G401 (cell line): Measurements from ENCODE around the gene RAB30. TPM values are rescaled to one million over a fixed set of nuclear protein-coding genes. Genes with fewer than 3 reads are reported as not detected.
"Not testable (repeated sequence)": the region's sequence is repeated elsewhere in the genome, so short reads cannot be mapped to it uniquely, and the experiment has no call there.

Experiments
- DNase-seq: peaks from one replicate; pipeline ENCODE4 v3.0.0-alpha.2; 2015; ENCODE audit warnings: low spot score
- in situ Hi-C: cut with HindIII; loops from 2 replicates; pipeline ENCODE4 v1.10.0; 2016; ENCODE audit warnings: low sequenced_read_pairs, mixed read lengths
- total RNA-seq: library from RNA; depleted of rRNA; stranded (reverse); fragments of >200 nt; shearing (Covaris generic); gene quantifications from 2 replicates; pipeline ENCODE4 v1.2.3, GENCODE V29; 2014

The RAB30 gene
- total RNA-seq, 1 experiment from 2014 or later, result 3.7 TPM

DNA sequence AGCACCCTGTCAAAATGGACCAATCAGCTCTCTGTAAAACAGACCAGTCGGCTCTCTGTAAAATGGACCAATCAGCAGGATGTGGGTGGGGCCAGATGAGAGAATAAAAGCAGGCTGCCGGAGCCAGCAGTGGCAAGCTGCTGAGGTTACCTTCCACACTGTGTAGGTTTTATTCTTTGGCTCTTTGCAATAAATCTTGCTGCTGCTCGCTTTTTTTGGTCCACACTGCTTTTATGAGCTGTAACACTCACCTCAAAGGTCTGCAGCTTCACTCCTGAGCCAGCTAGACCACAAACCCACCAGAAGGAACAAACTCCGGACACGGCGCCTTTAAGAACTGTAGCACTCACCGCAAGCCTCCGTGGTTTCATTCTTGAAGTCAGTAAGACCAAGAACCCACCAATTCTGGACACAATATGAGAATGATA is 100.2 kb downstream of the RAB30 start:
- in situ Hi-C loops, result not testable (repeated sequence)

DNA sequence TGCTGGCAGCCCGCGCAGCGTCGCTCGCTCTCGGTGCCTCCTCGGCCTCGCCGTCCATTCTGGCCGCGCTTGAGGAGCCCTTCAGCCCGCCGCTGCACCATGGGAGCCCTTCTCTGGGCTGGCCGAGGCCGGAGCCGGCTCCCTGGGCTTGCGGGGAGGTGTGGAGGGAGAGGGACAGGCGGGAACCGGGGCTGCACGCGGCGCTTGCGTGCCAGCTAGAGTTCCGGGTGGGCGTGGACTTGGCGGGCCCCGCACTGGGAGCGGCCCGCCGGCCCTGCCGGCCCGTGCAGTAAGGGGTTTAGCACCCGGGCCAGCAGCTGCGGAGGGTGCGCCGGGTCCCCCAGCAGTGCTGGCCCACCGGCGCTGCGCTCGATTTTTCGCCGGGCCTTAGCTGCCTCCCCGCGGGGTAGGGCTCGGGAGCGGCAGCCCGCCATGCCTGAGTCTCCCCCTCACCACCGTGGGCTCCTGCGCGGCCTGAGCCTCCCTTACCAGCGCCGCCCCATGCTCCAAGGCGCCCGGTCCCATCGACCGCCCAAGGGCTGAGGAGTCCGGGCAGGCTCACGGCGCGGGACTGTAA is 101.1 kb downstream of the RAB30 start:
- DNase-seq, in situ Hi-C loops: not testable (repeated sequence)

More for the DNA sequence above, 100.2 kb downstream of the RAB30 start:
- not testable (repeated sequence) for DNase-seq

DNA sequence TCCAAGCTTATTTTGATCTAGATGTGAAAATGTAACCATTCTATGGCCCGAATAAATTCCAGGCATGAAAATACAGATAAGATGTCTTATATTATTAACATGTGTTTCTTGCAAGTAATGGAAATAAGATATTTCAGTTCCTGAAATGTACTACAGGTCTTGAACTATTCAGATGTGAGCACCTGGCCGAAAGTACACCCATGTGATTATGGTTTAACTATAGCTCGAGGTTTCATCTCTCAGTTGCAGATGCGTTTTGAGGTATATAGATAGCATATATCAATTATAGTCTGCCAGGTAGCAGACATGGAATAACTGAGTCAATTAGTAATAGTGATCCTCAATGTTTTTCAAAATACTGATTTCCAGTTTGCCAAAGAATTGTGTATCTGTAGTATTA is 101.9 kb downstream of the RAB30 start:
- in situ Hi-C loops, result no loop called here
- no peak for DNase-seq

DNA sequence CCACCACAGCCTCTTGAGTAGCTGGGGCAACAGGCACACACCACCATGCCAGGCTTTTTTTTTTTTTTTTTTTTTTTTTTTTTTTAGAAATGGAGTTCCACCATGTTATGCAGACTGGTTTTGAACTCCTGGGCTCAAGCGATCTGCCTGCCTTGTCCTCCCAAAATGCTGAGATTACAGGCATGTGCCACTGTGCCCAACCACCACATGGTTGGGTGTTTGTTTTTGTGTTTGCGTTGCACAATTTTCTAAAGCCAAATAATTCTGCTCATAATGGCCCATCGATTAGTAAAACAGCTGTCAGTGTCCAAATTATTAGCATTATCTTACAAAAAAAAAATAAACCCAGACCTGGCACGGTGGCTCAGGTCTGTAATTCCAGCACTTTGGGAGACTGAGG is 104.3 kb downstream of the RAB30 start:
- in situ Hi-C loops, result no loop called here
- no peak for DNase-seq

DNA sequence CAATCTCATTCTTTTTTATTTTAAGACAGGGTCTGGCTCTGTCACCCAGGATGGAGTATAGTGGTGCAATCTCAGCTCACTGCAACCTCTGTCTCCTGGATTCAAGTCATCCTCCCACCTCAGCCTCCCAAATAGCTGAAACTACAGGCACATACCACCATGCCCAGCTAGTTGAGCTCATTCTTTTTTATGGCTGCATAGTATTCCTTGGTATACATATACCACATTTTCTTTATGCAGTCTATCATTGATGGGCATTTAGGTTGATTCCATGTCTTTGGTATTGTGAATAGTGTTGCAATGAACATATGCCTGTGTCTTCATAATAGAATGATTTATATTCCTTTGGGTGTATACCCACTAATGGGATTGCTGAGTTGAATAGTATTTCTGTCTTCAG is 109.7 kb downstream of the RAB30 start:
- DNase-seq, in situ Hi-C loops: not testable (repeated sequence)

DNA sequence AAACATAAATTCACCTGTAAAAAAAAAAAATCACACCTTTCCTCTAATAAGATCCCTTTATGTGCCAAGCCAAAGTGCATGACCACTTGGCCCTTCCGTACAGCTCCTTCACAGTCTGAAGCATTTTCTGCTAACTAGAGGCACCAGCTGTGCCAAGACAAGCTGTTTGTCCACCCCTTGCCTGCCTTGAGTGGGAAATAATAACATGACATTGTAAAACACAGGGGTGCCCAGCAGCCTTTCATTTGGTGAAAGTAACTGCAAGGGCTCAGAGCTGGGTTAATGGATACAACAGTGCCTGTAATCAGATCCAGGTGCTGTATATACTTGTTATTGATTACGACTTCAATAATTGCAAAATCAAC is 110.9 kb downstream of the RAB30 start:
- in situ Hi-C loops, result no loop called here
- no peak for DNase-seq

DNA sequence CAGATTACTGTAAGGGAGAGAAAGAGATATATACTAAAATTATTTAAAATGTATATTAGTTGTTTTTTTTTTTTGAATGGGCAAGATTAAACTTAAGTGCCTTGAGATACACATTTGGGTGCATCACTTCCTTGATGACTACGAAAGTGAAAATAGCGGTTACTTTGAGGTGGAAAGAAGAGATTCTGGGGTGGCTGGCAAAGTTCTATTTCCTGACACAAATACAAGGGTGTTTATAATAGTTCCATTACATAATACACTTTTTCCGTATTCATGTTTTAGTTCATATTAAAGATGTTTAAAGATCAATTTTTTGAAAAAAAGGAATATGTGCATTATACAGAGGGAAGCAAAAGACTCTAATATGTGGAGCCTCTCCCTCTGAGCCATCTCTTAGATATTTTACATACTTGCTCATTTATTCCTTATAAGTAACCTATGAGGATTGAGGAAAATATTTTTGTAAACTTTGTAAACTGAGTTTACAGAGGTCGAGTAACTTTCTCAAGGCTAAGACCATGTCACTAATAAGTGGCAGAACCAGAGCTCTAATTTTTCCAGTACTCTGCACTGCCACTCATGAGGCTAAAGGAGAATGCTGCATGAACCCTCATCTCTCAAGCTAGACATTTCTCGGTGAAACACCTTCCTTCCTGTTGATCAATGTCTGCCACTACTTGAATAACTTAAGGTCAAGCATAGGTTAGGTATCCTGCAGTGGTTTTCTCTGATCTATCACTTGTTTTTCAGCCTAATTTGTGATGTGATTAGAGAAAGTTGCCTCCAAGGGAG is 111.5 kb downstream of the RAB30 start:
- in situ Hi-C loops, result no loop called here
- no peak for DNase-seq

DNA sequence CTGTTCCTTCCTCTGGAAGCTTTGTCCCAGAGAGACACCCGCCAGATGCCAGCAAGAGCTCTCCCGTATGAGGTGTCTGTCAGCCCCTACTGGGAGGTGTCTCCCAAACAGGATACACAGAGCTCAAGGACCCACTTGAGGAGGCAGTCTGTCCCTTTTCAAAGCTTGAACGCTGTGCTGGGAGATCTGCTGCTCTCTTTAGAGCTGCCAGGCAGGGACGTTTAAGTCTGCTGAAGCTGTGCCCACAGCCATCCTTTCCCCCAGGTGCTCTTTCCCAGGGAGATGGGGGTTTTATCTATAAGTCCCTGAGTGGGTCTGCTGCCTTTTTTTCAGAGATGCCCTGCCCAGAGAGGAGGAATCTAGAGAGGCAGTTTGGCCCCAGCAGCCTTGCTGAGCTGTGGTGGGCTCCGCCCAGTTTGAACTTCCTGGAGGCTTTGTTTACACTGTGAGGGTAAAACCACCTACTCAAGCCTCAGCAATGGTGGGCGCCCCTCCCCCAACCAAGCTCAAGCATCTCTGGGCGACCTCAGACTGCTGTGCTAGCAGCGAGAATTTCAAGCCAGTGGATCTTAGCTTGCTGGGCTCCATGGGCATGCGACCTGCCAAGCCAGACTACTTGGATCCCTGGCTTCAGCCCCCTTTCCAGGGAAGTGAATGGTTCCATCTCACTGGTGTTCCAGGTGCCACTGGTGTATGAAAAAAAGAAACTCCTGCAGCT is 115.8 kb downstream of the RAB30 start:
- in situ Hi-C loops, DNase-seq: not testable (repeated sequence)

DNA sequence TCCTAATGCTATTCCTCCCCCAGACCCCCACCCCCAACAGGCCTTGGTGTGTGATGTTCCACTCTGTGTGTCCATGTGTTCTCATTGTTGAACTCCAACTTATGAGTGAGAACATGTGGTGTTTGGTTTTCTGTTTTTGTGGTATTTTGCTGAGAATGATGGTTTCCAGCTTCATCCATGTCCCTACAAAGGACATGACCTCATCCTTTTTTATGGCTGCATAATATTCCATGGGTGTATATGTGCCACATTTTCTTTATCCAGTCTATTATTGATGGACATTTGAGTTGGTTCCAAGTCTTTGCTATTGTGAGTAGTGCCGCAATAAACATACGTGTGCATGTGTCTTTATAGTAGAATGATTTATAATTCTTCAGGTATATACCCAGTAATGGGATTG is 121.2 kb downstream of the RAB30 start:
- DNase-seq, in situ Hi-C loops: not testable (repeated sequence)

DNA sequence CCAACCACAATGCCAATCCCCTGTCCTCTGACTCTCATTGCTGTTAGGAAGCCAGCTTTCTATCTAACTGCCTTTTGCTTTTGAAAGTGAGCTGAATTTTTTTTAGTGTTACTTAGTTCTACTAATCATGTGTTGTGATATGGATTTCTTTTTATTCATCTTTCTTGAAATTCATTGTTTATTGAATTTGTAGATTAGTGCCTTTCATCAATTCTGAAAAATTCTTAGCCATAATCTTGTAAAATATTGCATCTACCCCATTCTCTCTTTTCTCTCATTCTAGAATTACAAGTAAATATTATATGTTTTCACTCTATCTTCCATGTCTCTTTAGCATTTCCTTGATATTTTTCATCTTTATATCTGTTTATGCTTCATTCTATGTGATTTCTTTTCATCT is 122.3 kb downstream of the RAB30 start:
- in situ Hi-C loops, result no loop called here
- DNase-seq, result no peak

DNA sequence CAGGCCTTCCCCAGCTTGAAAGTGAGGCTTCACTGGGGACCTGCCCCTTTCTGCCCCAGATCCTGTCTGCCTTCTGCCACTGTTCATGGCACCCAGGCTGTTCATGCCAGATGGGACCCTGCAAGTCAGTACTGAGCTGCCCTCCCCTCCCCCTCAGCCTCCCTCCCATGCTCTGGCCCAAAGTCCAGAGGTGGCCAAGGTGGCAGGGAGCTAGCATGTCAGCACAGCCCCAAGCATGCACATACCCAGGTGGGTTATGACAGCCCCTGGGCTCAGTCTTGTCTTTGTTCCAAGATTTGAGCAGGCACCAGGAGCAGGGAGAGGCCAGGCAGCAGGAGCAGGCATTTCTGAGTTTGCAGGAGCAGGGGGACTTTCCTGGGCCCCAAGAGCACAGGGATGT is 126.0 kb downstream of the RAB30 start:
- in situ Hi-C loops, result no loop called here

DNA sequence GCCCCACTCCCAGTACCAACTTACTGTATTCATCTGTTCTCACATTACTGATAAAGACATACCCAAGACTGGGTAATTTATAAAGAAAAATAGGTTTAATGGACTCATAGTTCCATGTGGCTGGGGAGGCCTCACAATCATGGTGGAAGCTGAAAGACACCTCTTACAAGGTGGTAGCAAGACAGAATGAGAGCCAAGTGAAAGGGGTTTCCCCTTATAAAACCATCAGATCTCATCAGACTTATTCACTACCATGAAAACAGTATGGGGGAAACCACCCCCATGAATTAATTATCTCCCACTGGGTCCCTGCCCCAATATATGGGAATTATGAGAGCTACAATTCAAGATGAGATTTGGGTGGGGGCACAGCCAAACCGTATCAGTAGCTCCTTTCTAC is 126.7 kb downstream of the RAB30 start:
- in situ Hi-C loops, DNase-seq: not testable (repeated sequence)

More for the DNA sequence above, 126.0 kb downstream of the RAB30 start:
- DNase-seq, result no peak

DNA sequence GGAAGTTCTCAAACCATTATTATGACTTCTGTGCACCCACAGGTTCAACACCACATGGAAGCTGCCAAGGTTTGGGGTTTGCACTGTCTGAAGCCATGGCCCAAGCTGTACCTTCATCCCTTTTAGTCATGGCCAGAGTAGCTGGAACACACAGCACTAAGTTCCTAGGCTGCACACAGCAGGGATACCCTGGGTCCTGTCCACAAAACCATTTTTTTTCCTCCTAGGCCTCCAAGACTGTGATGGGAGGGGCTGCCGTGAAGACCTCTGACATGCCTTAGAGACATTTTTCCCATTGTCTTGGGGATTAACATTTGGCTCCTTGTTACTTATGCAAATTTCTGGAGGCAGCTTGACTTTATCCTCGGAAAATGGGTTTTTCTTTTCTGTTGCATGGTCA is 127.5 kb downstream of the RAB30 start:
- no peak for DNase-seq
- in situ Hi-C loops, result no loop called here

DNA sequence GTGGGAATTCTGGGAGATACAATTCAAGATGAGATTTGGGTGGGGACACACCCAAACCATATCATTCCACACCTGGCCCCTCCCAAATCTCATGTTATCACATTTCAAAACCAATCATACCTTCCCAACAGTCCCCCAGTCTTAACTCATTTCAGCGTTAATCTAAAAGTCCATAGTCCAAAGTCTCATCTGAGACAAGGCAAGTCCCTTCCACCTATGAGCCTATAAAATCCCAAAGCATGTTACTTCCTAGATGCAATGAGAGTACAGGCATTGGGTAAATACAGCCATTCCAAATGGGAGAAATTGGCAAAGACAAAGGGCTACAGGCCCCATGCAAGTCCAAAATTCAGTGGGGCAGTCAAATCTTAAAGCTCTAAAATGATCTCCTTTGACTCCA is 128.3 kb downstream of the RAB30 start:
- DNase-seq, in situ Hi-C loops: not testable (repeated sequence)

DNA sequence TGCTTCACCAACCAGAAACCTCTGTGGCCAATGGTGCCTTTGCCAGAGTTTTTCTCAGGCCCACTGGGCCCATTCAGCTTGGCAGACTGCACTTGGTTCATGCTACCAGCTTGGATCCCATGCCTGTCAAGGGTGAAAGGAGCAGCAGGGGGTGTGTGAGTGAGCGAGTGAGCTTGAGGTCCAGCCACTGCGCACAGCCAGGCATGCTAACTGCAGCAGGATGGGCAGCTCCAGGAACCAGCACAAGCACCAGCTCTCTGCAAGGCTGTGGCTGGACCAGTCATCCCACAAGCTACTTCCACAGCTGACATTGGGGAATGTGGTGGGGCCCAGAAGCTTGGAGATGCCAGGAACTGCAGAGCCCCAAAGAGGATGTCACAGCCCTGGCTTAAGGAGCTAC is 129.3 kb downstream of the RAB30 start:
- in situ Hi-C loops, result no loop called here
- DNase-seq, result no peak

DNA sequence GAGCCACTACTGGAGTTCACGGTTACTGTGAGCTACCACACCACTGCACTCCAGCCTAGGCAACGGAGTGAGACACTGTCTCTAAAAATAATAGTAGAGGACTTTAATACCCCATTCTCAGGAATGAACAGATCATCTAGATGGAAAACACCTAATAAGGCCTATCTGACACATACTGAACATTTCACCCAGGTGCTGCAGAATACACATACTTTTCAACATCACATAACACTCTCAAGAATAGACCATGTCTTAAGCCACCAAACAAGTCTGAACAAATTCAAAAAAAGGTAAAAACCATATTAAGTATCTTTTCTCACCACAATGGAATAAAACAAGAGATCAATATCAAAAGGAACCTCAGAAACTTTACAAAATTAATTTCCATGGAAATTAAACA is 132.2 kb downstream of the RAB30 start:
- in situ Hi-C loops, result no loop called here
- DNase-seq, result no peak

DNA sequence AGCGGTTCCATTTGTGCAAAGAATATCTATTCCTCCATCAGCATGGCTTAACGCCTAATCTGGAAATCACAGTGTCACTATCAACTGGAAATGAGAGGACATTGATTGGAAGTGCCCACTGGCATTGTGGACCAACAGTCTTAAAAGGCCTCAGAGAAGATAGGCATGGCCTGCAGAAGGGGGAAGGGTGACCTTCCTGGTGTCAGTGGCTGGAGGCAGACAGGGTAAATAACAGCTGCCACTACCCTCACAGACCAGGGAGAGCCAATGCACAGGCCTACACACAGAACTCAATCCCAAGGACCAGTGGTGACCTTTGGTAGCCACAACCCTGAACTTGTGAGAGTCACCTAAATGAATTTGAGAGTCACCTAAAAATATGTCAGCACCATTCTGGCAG is 134.1 kb downstream of the RAB30 start:
- in situ Hi-C loops, result no loop called here
- no peak for DNase-seq

DNA sequence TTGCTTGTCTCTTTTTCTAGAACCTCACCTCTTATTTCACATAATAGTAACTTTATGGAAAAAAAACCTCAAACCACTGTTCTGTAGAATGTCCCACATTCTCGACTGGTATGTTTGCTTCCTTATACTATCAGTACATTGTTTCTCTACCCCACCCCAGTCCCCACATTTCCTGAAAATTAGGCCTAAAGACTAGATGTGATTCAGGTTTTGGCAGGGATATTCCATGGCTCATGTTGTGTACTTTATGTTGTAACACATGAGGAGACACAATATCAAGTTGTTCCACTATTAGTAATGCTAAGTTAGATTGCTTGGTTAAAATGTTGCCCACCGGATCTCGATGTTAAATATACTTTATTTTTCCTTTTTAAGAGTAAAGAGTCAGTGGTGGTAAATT is 135.4 kb downstream of the RAB30 start:
- in situ Hi-C loops, result no loop called here
- DNase-seq, result no peak

DNA sequence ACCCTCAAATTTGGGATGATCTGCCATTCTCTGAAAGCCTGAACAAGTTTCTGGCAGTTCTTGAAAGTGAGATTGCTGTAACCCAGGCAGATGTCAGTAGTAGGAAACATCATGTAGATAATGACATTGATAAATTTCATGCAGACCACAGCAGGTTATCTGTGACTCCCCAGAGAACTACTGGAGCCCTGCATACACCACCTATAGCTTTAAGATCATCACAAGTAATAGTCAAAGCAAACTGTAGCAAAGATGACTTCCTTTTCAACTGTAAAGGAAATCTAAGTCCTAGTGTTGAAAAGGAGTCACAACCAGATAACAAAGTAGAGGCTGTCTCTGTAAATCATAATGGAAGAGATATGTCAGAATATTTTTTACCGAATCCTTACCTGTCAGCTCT is 139.1 kb downstream of the RAB30 start:
- no peak for DNase-seq
- in situ Hi-C loops, result no loop called here

DNA sequence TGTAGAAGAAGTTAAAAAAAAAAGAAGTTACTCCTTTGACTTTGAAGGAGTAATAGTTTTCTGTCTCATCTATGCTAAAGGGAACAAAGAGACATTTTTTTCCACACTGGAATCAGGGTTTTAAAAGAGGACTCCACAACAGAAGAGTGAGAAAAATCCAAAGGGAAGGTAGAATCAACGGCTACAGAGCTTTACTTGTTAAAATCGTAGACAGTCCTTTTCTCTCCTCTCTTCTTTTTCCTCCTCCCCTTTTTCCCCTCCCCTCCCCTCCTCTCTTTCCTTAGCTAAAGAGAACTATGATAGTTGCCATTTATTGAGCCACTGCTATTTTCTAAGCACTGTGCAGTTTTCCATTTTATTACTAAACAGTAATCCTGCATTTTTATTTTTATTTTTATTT is 141.0 kb downstream of the RAB30 start:
- in situ Hi-C loops, result no loop called here
- DNase-seq, result no peak
